Spleen (tissue), 11 donors: ENCODE data around the gene SAFB. TPM values are rescaled to one million over a fixed set of nuclear protein-coding genes. Genes with fewer than 3 reads are reported as not detected.

ENCODE experiments used
- DNase-seq: peaks from one replicate; pipeline ENCODE4 v3.0.0-alpha.2; 2020
- H3K27ac ChIP-seq, 8 donors: fragments of 200-600 bp; sonication (generic) in 7 of 8; 1 replicate in 4 of 8; 2 replicates in 4 of 8; pipeline versions ENCODE4 v1.5.0 to v1.8.0; 2016 to 2021; ENCODE audit warnings: inconsistent platforms in 4 of 8, mild to moderate bottlenecking in 4 of 8, moderate library complexity in 1 of 8
- H3K27me3 ChIP-seq, 7 donors: fragments of 200-600 bp; sonication (generic) in 6 of 7; replicated peaks in 1 of 7; 1 replicate in 4 of 7; 2 replicates in 3 of 7; pipeline versions ENCODE4 v1.5.0 to v1.8.0; 2016 to 2021; ENCODE audit warnings: inconsistent platforms in 3 of 7, mild to moderate bottlenecking in 1 of 7
- H3K36me3 ChIP-seq, 6 donors: fragments of 200-600 bp; sonication (generic) in 5 of 6; 1 replicate in 4 of 6; 2 replicates in 2 of 6; pipeline versions ENCODE4 v1.5.0 to v1.8.0; 2016 to 2021; ENCODE audit warnings: inconsistent platforms in 2 of 6
- H3K4me1 ChIP-seq, 6 donors: fragments of 200-600 bp; sonication (generic) in 5 of 6; 1 replicate in 3 of 6; 2 replicates in 3 of 6; pipeline versions ENCODE4 v1.5.0 to v1.8.0; 2016 to 2021; ENCODE audit warnings: inconsistent platforms in 3 of 6
- H3K4me3 ChIP-seq, 8 donors: fragments of 200-600 bp; sonication (generic) in 7 of 8; 1 replicate in 4 of 8; 2 replicates in 4 of 8; pipeline versions ENCODE4 v1.5.0 to v1.8.0; 2016 to 2021; ENCODE audit warnings: inconsistent platforms in 4 of 8, mild to moderate bottlenecking in 4 of 8, moderate library complexity in 2 of 8
- H3K9me3 ChIP-seq, 8 donors: fragments of 200-600 bp; sonication (generic) in 7 of 8; 1 replicate in 4 of 8; 2 replicates in 4 of 8; pipeline versions ENCODE4 v1.5.0 to v1.8.0; 2016 to 2021; ENCODE audit warnings: inconsistent platforms in 4 of 8
- CTCF ChIP-seq, 11 experiments: fragments of 200-600 bp in 7 of 11; fragments of 450-650 bp in 4 of 11; sonication (generic) in 4 of 11; IDR thresholded peaks in 8 of 11; conservative IDR thresholded peaks in 3 of 11; 1 replicate in 7 of 11; 2 replicates in 4 of 11; pipeline versions ENCODE4 v1.4.0 to v1.8.0; 2016 to 2021; ENCODE audit warnings: antibody characterized with exemption in 11 of 11, inconsistent platforms in 4 of 11, mild to moderate bottlenecking in 1 of 11
- POLR2A ChIP-seq, 3 donors: fragments of 450-650 bp; IDR thresholded peaks; one replicate each; pipeline ENCODE4 v1.5.1; 2017; ENCODE audit warnings: antibody characterized with exemption in 3 of 3, mild to moderate bottlenecking in 1 of 3
- POLR2AphosphoS5 ChIP-seq, 3 donors: sonication (generic); formaldehyde crosslinking; IDR thresholded peaks; one replicate each; pipeline ENCODE4 v1.5.1; 2017; ENCODE audit warnings: antibody characterized with exemption in 3 of 3
- WGBS, 5 donors: extraction: QIAGEN DNeasy Blood & Tissue Kit in 3 of 5; methylation state at CpG; one replicate each; pipeline versions ENCODE4 v1.1.5 to v1.1.7; 2013 to 2018; 5-methylcytosine and 5-hydroxymethylcytosine counted together
- intact Hi-C: fragments of 100-400 bp; cut with DNase I; formaldehyde crosslinking; loops from one replicate; pipeline ENCODE4 v1.15.0; 2023; ENCODE audit warnings: low total_unique reads
- polyA plus RNA-seq, 3 donors: library from polyadenylated mRNA; stranded (reverse); fragments of 200-250 nt; gene quantifications; one replicate each; pipeline ENCODE4 v1.2.1, GENCODE V29; 2013
- total RNA-seq, 7 donors: library from RNA; depleted of rRNA in 3 of 7; stranded (reverse); fragments of >200 nt in 3 of 7; fragmentation: NEBNext Ultra II Directional in 4 of 7; extraction: Animal tissue kit (Norgen Biotek cat#: 25700) in 4 of 7; gene quantifications; one replicate each; pipeline versions ENCODE4 v1.1.0 to v1.2.1, GENCODE V29; 2016 to 2021
- donor health status: healthy with polysubstance abuse.
- donor health status: DM: no; HTN: no; CAD: no; lungs with moderate emphysema.
- donor health status: DM: no; HTN: no; CAD: no.
- donor health status: Bipolar disorder and iron deficiency.
- donor health status: healthy.
- donor health status: DM: no; HTN: no; CAD: no.
- donor health status: DM: yes; HTN: yes; CAD: no.

The SAFB gene
- total and polyA plus RNA-seq, 10 donors, result 41.7 to 161 (median 99.2) TPM

- intact Hi-C loops, result no loop called here
- Histone ChIP-seq H3K4me1 (no peaks in the 10 kb centered on the region), H3K9me3 (no peaks in the 10 kb centered on the region), H3K36me3 (peaks cover 9 to 100% (median 89%) of the 10 kb centered on the region in 6 donors), H3K27ac (no peak overlapping the region), H3K27me3 (no peaks in the 10 kb centered on the region), H3K4me3 (no peak overlapping the region)
- DNase-seq, result peak; percentile 15
- no peak for TF ChIP-seq POLR2AphosphoS5 (IDR thresholded peaks at IDR 0.05)
- 80 to 92% (median 83%) methylated on average over 10 of the region's 10 CpGs for WGBS, 5 donors
Observed at GRCh38 chr19:5665781-5666513, 43.1 kb downstream of the SAFB start.

GRCh38 chr19:5666921-5667610, 44.2 kb downstream of the SAFB start:
- TF ChIP-seq POLR2A (IDR thresholded peaks at IDR 0.05) (no peak), POLR2AphosphoS5 (IDR thresholded peaks at IDR 0.05) (peak in 1 of 3 donors; percentile 2)
- peak; percentile 47 for DNase-seq
- H3K36me3 ChIP-seq, result peaks cover 4 to 100% (median 84%) of the 10 kb centered on the region in 6 donors

GRCh38 chr19:5667751-5668271, 44.9 kb downstream of the SAFB start:
- peak; percentile 67 for DNase-seq
- Histone ChIP-seq H3K4me1 (no peaks in the 10 kb centered on the region), H3K4me3 (no peak overlapping the region), H3K27ac (peak overlapping the region in 1 of 8 donors; percentile 8), H3K27me3 (no peaks in the 10 kb centered on the region), H3K36me3 (peaks cover 4 to 100% (median 77%) of the 10 kb centered on the region in 6 donors), H3K9me3 (no peaks in the 10 kb centered on the region)
- intact Hi-C loops, result no loop called here
- WGBS, 5 donors, result 86 to 95% (median 92%) methylated on average over 14 to 22 of the region's 22 CpGs
- TF ChIP-seq CTCF (IDR thresholded peaks at IDR 0.05 in 8 of 11, conservative IDR thresholded peaks at IDR 0.05 in 3 of 11) (no peak), POLR2AphosphoS5 (IDR thresholded peaks at IDR 0.05) (peak; percentile 40 to 58 (median 46))

More at GRCh38 chr19:5666921-5667610, 44.2 kb downstream of the SAFB start:
- Histone ChIP-seq H3K4me1 (no peaks in the 10 kb centered on the region), H3K27me3 (no peaks in the 10 kb centered on the region), H3K27ac (no peak overlapping the region), H3K9me3 (no peaks in the 10 kb centered on the region), H3K4me3 (no peak overlapping the region)
- intact Hi-C loops, result no loop called here
- 91 to 95% (median 94%) methylated on average over 21 to 26 of the region's 26 CpGs for WGBS, 5 donors

- peaks cover 4 to 98% (median 63%) of the 10 kb centered on the region in 6 donors for H3K36me3 ChIP-seq
- no peaks in the 10 kb centered on the region for H3K27me3 ChIP-seq
- peak; percentile 56 for DNase-seq
- intact Hi-C loops, result no loop called here
- no peak overlapping the region for H3K4me3 ChIP-seq
- no peaks in the 10 kb centered on the region for H3K4me1 ChIP-seq
- no peaks in the 10 kb centered on the region for H3K9me3 ChIP-seq
- no peak overlapping the region for H3K27ac ChIP-seq
- 67 to 91% (median 82%) methylated on average over 11 of the region's 11 CpGs for WGBS, 5 donors
- TF ChIP-seq CTCF (IDR thresholded peaks at IDR 0.05 in 8 of 11, conservative IDR thresholded peaks at IDR 0.05 in 3 of 11), result no peak
- peak in 2 of 3 donors; percentile 10 to 69 for TF ChIP-seq POLR2AphosphoS5 (IDR thresholded peaks at IDR 0.05)
- TF ChIP-seq POLR2A (IDR thresholded peaks at IDR 0.05), result no peak
Observed at GRCh38 chr19:5669212-5669611, 46.3 kb downstream of the SAFB start.

- no peak for DNase-seq
- no peaks in the 10 kb centered on the region for H3K4me1 ChIP-seq
- no peak overlapping the region for H3K4me3 ChIP-seq
- H3K27ac ChIP-seq, result no peak overlapping the region
- intact Hi-C loops, result loop anchor here (10.0 kb wide), 1 partner anchor 47 kb away; the partner anchor contains the start of genes SAFB and SAFB2
- H3K27me3 ChIP-seq, result no peaks in the 10 kb centered on the region
- H3K9me3 ChIP-seq, result no peaks in the 10 kb centered on the region
- WGBS, 5 donors, result 86 to 95% (median 91%) methylated on average over 2 to 7 of the region's 7 CpGs
- TF ChIP-seq POLR2A (IDR thresholded peaks at IDR 0.05) (no peak), POLR2AphosphoS5 (IDR thresholded peaks at IDR 0.05) (no peak), CTCF (IDR thresholded peaks at IDR 0.05 in 8 of 11, conservative IDR thresholded peaks at IDR 0.05 in 3 of 11) (no peak)
- H3K36me3 ChIP-seq, result peaks cover 1 to 74% (median 39%) of the 10 kb centered on the region in 6 donors
Observed at GRCh38 chr19:5671600-5671999, 48.7 kb downstream of the SAFB start.
